ENCODE results near the gene PCYT2. TPM values are rescaled to one million over a fixed set of nuclear protein-coding genes. Genes with fewer than 3 reads are reported as not detected.

The PCYT2 gene
- total and polyA plus RNA-seq, 10 of the 15 experiments (the other 5 are each of a cell fraction or from before 2014, with no cell fraction given): 0.63 to 72.0 (median 45.0) TPM

DNA sequence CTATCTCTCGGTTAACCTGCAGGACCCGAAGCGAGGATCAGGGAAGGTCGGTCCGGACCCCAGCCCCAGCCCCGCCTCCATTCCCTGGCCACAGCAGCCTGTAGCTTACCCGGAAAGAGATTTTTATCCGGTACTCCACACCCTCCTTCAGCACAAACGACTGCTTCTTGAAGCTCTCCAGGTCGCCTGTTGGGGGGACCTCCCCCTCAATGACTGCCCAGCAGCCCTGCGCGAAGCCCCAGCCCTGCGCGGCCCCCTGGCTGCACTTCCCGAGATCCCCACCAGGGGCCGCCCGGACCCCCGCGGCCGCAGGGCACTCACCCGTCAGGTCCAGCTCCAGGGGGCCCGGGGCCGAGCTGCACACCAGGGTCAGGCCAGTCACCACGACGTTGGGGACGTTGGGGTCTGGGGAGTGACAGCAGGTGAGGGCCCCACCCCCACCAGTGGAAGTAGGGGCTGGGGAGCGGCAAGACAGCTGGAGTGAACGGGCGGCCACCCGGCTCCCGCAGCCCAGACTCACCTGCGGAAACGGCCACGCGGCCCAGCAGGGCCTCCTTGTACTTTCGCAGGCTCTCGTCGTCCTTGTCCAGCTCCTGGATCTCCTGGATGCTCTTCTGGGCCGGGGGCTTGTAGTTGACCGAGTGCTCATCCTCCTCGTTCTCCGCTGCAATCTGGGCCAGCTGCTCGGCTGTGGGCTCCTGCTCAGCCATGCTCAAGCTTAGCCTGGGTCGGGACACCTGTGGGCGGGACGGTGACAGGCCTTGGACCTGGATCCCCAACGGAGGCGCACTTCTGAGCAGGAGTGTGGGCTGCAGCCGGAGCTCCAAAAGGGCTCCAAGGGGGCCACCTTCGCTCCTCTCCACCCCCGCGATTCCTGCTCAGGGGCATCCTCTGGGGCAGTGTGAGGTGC lies 41.7 kb downstream of the PCYT2 start (continued):
- TF ChIP-seq PRDM15 (CRISPR knock-in tag; IDR thresholded peaks at IDR 0.05) (no peak), ETV6 (conservative IDR thresholded peaks at IDR 0.05 in 1 of 2, IDR thresholded peaks at IDR 0.05 in 1 of 2; ENCODE audit: borderline replicate concordance in 1 of 2, low read depth in 1 of 2) (no peak), MYB (IDR thresholded peaks at IDR 0.05; ENCODE audit: borderline replicate concordance, low read depth, low read length) (no peak), IRF3 (IDR thresholded peaks at IDR 0.05) (no peak), ATF3 (IDR thresholded peaks at IDR 0.05; ENCODE audit: borderline replicate concordance, extremely low read depth, low read depth, low read length) (no peak), TBL1XR1 (IDR thresholded peaks at IDR 0.05; ENCODE audit: low read depth, low read length) (no peak)

Measured in GM12878 (cell line).